ENCODE data around the gene TSNAX. TPM values are rescaled to one million over a fixed set of nuclear protein-coding genes. Genes with fewer than 3 reads are reported as not detected.
A peak's percentile ranks its signal among the peaks of the same experiment; 100 is the strongest.

The TSNAX gene
- polyA plus RNA-seq, 1 of the 3 experiments (the other 2 are of a cell fraction) = 15.7 TPM

GRCh38 chr1:231597971-231598370 lies 69.5 kb downstream of the TSNAX start:
- H3K27me3 ChIP-seq (ENCODE audit: insufficient read depth) = no peaks in the 10 kb centered on the region
- H3K9ac ChIP-seq = no peak overlapping the region
- DNase-seq = no peak
- ChIA-PET CTCF (interaction anchor here (0.8 to 1.5 kb wide), 3 partner anchors 8 to 242 kb away, joined by 3 to 7 read pairs (median 3); no protein-coding TSS in a partner anchor), POLR2A (no interaction called here)
- H3K9me3 ChIP-seq = no peaks in the 10 kb centered on the region
- no peak overlapping the region for H3K4me2 ChIP-seq
- peak overlapping the region in 1 of 2 experiments; percentile 35; a peak in 2 of 4 replicates for H3K27ac ChIP-seq (ENCODE audit: low read depth in 2 of 2, low read length in 1 of 2)
- H3K4me3 ChIP-seq (ENCODE audit: low read depth in 2 of 2, low read length in 1 of 2) = no peak overlapping the region
- no peaks in the 10 kb centered on the region for H3K36me3 ChIP-seq (replicated peaks in 1 of 2; ENCODE audit: control insufficient read depth in 1 of 2, insufficient read depth in 2 of 2, low read length in 1 of 2)
- no peaks in the 10 kb centered on the region for H3K79me2 ChIP-seq (ENCODE audit: insufficient read depth)
- no peaks in the 10 kb centered on the region for H3K9me2 ChIP-seq
- TF ChIP-seq TAF1 (IDR thresholded peaks at IDR 0.05; ENCODE audit: borderline replicate concordance, low read depth, low read length) (no peak), TCF12 (IDR thresholded peaks at IDR 0.05) (peak; percentile 48; the same call in 1 of the 2 replicates)
- H4K20me1 ChIP-seq (ENCODE audit: insufficient read depth) = no peaks in the 10 kb centered on the region
- no peak overlapping the region for H2AFZ ChIP-seq (ENCODE audit: low read depth)
- H3K4me1 ChIP-seq (ENCODE audit: control insufficient read depth in 1 of 2, insufficient read depth in 2 of 2, low read depth in 1 of 2, low read length in 1 of 2) = peaks cover 22% of the 10 kb centered on the region in 2 experiments
- peaks cover 22% of the 10 kb centered on the region for H3F3A ChIP-seq (replicated peaks; ENCODE audit: insufficient read depth)
- WGBS (ENCODE audit: low lambda C conversion rate) = 53% methylated on average over 1 of the region's 1 CpG

- H3K9me3 ChIP-seq = no peaks in the 10 kb centered on the region
- no peaks in the 10 kb centered on the region for H4K20me1 ChIP-seq (ENCODE audit: insufficient read depth)
- H2AFZ ChIP-seq (ENCODE audit: low read depth) = peak overlapping the region; percentile 56
- peak overlapping the region; percentile 78 to 84 for H3K27ac ChIP-seq (ENCODE audit: low read depth in 2 of 2, low read length in 1 of 2)
- H3F3A ChIP-seq (replicated peaks; ENCODE audit: insufficient read depth) = peaks cover 25% of the 10 kb centered on the region
- WGBS (ENCODE audit: low lambda C conversion rate) = 10% methylated on average over 7 of the region's 7 CpGs
- H3K4me1 ChIP-seq (ENCODE audit: control insufficient read depth in 1 of 2, insufficient read depth in 2 of 2, low read depth in 1 of 2, low read length in 1 of 2) = peaks cover 22 to 25% of the 10 kb centered on the region in 2 experiments
- no peaks in the 10 kb centered on the region for H3K27me3 ChIP-seq (ENCODE audit: insufficient read depth)
- H3K36me3 ChIP-seq (replicated peaks in 1 of 2; ENCODE audit: control insufficient read depth in 1 of 2, insufficient read depth in 2 of 2, low read length in 1 of 2) = no peaks in the 10 kb centered on the region
- no peaks in the 10 kb centered on the region for H3K79me2 ChIP-seq (ENCODE audit: insufficient read depth)
- H3K9ac ChIP-seq = peak overlapping the region; percentile 14; the same call in 1 of the 2 replicates
- POLR2A ChIA-PET = interaction anchor here (0.6 to 0.8 kb wide), 2 partner anchors 88 to 547 kb away, joined by 3 to 4 read pairs; no protein-coding TSS in a partner anchor
- DNase-seq = peak; percentile 33
- H3K9me2 ChIP-seq = no peaks in the 10 kb centered on the region
- no peak overlapping the region; a peak in 1 of 4 replicates for H3K4me3 ChIP-seq (ENCODE audit: low read depth in 2 of 2, low read length in 1 of 2)
- CTCF ChIA-PET = interaction anchor here (0.8 to 2.6 kb wide), 6 partner anchors 10 to 263 kb away, joined by 3 to 9 read pairs (median 4); partner anchors contain the start of genes EXOC8 and SPRTN
- peak overlapping the region; percentile 63; the same call in 1 of the 2 replicates for H3K4me2 ChIP-seq
- TF ChIP-seq POLR2AphosphoS5 (IDR thresholded peaks at IDR 0.05; ENCODE audit: low read depth, low read length) (no peak; the same call in 1 of the 2 replicates), RAD21 (IDR thresholded peaks at IDR 0.05; ENCODE audit: low read length) (no peak), SIN3A (IDR thresholded peaks at IDR 0.05; ENCODE audit: borderline replicate concordance, low read depth, low read length) (0 out of 2 replicates have a peak, but pooled peaks have one; percentile 64), YY1 (IDR thresholded peaks at IDR 0.05; ENCODE audit: low read depth) (no peak), JUND (IDR thresholded peaks at IDR 0.05) (peak; percentile 15; the same call in 1 of the 2 replicates), RFX5 (IDR thresholded peaks at IDR 0.05; ENCODE audit: low read length) (no peak), FOSL2 (IDR thresholded peaks at IDR 0.05; ENCODE audit: borderline replicate concordance, low read depth) (0 out of 2 replicates have a peak, but pooled peaks have one; percentile 22), GATA2 (CRISPR knock-in tag; IDR thresholded peaks at IDR 0.05) (no peak), PBX3 (IDR thresholded peaks at IDR 0.05) (peak; percentile 54), ZBTB33 (IDR thresholded peaks at IDR 0.05; ENCODE audit: borderline replicate concordance, low read depth) (no peak), GABPA (IDR thresholded peaks at IDR 0.05; ENCODE audit: low read depth) (no peak), NRF1 (IDR thresholded peaks at IDR 0.05; ENCODE audit: low read depth, low read length) (no peak), NFIC (IDR thresholded peaks at IDR 0.05; ENCODE audit: borderline replicate concordance) (peak; percentile 68; the same call in 1 of the 2 replicates), TAF1 (IDR thresholded peaks at IDR 0.05; ENCODE audit: borderline replicate concordance, low read depth, low read length) (no peak), CHD2 (IDR thresholded peaks at IDR 0.05; ENCODE audit: low read length, partially characterized antibody) (peak; percentile 30), ELF1 (IDR thresholded peaks at IDR 0.05) (no peak; the same call in 1 of the 2 replicates), RCOR1 (IDR thresholded peaks at IDR 0.05; ENCODE audit: low read length) (peak; percentile 41; the same call in 1 of the 2 replicates), TCF12 (IDR thresholded peaks at IDR 0.05) (peak; percentile 92), TEAD4 (IDR thresholded peaks at IDR 0.05; ENCODE audit: borderline replicate concordance, insufficient read depth) (peak; percentile 51), IRF3 (IDR thresholded peaks at IDR 0.05; ENCODE audit: low read depth, low read length) (no peak), MAX (IDR thresholded peaks at IDR 0.05; ENCODE audit: low read depth) (peak; percentile 66; the same call in 1 of the 2 replicates), USF2 (IDR thresholded peaks at IDR 0.05; ENCODE audit: borderline replicate concordance, low read depth, low read length) (no peak), RXRA (IDR thresholded peaks at IDR 0.05; ENCODE audit: borderline replicate concordance, low read depth) (peak; percentile 8; the same call in 1 of the 2 replicates)
Measured at GRCh38 chr1:231600458-231600976, 72.0 kb downstream of the TSNAX start.
